Mesenchymal stem cell (in vitro differentiated cells and primary cell): ENCODE results near the gene SMIM22.

ENCODE experiments used
- DNase-seq: peaks from one replicate; pipeline ENCODE4 v3.0.0-alpha.2; 2013
- H2AFZ ChIP-seq: one replicate; pipeline ENCODE4 v1.6.1; 2013; ENCODE audit warnings: low read depth, mild to moderate bottlenecking, control low read depth, inconsistent platforms, low read length, moderate library complexity
- H2AK5ac ChIP-seq: 2 replicates; pipeline ENCODE4 v1.6.1; 2013; ENCODE audit warnings: low read length, moderate library complexity, mild to moderate bottlenecking, inconsistent platforms; ENCODE audit not compliant: severe bottlenecking
- H2BK120ac ChIP-seq: one replicate; pipeline ENCODE4 v1.6.1; 2013; ENCODE audit warnings: low read depth, mild to moderate bottlenecking, inconsistent platforms, low read length, moderate library complexity
- H2BK12ac ChIP-seq, 2 experiments: one replicate each; pipeline ENCODE4 v1.6.1; 2013; ENCODE audit warnings: inconsistent platforms in 2 of 2, low read length in 2 of 2, mild to moderate bottlenecking in 2 of 2, moderate library complexity in 2 of 2, control low read depth in 1 of 2
- H2BK15ac ChIP-seq: one replicate; pipeline ENCODE4 v1.6.1; 2013; ENCODE audit warnings: mild to moderate bottlenecking, low read depth, inconsistent platforms; ENCODE audit not compliant: poor library complexity, severe bottlenecking
- H2BK5ac ChIP-seq: 2 replicates; pipeline ENCODE4 v1.6.1; 2013; ENCODE audit warnings: low read depth, mild to moderate bottlenecking, low read length, control low read depth, inconsistent platforms; ENCODE audit not compliant: poor library complexity, severe bottlenecking
- H3K14ac ChIP-seq, 2 experiments: one replicate each; pipeline ENCODE4 v1.6.1; 2013; ENCODE audit warnings: inconsistent platforms in 2 of 2, low read length in 2 of 2, control low read depth in 1 of 2, mild to moderate bottlenecking in 1 of 2, moderate library complexity in 1 of 2
- H3K18ac ChIP-seq, 2 experiments: one replicate each; pipeline ENCODE4 v1.6.1; 2013; ENCODE audit warnings: inconsistent platforms in 2 of 2, low read length in 2 of 2, control low read depth in 1 of 2, low read depth in 1 of 2, mild to moderate bottlenecking in 1 of 2
- H3K23ac ChIP-seq, 2 experiments: one replicate each; pipeline ENCODE4 v1.6.1; 2013; ENCODE audit warnings: inconsistent platforms in 2 of 2, low read length in 2 of 2, mild to moderate bottlenecking in 2 of 2, moderate library complexity in 2 of 2, control low read depth in 1 of 2
- H3K27ac ChIP-seq: 2 replicates; pipeline ENCODE4 v1.5.1; 2013; ENCODE audit warnings: mild to moderate bottlenecking, moderate library complexity, low read length, control low read depth, inconsistent platforms; ENCODE audit not compliant: poor library complexity, severe bottlenecking
- H3K27me3 ChIP-seq, 2 experiments: 2 replicates each; pipeline versions ENCODE4 v1.6.1 to v1.7.0; 2013; ENCODE audit warnings: low read length in 2 of 2, mild to moderate bottlenecking in 2 of 2, moderate library complexity in 2 of 2, control low read depth in 1 of 2, inconsistent platforms in 1 of 2; ENCODE audit not compliant: control insufficient read depth in 1 of 2, insufficient read depth in 1 of 2
- H3K36me3 ChIP-seq, 2 experiments: 2 replicates each; pipeline versions ENCODE4 v1.6.1 to v1.7.0; 2013; ENCODE audit warnings: low read length in 2 of 2, control low read depth in 1 of 2, inconsistent platforms in 1 of 2, low read depth in 1 of 2, mild to moderate bottlenecking in 1 of 2; ENCODE audit not compliant: insufficient read depth in 2 of 2, control insufficient read depth in 1 of 2
- H3K4ac ChIP-seq, 2 experiments: one replicate each; pipeline ENCODE4 v1.6.1; 2013; ENCODE audit warnings: inconsistent platforms in 2 of 2, low read length in 2 of 2, mild to moderate bottlenecking in 2 of 2, moderate library complexity in 2 of 2, control low read depth in 1 of 2, low read depth in 1 of 2
- H3K4me1 ChIP-seq: 2 replicates; pipeline ENCODE4 v1.6.1; 2013; ENCODE audit warnings: low read depth, low read length, control low read depth; ENCODE audit not compliant: control insufficient read depth, insufficient read depth
- H3K4me2 ChIP-seq: 2 replicates; pipeline ENCODE4 v1.6.1; 2013; ENCODE audit warnings: low read length, mild to moderate bottlenecking, inconsistent platforms; ENCODE audit not compliant: poor library complexity, severe bottlenecking
- H3K4me3 ChIP-seq, 2 experiments: 2 replicates each; pipeline versions ENCODE4 v1.5.1 to v1.7.0; 2013; ENCODE audit warnings: low read length in 2 of 2, mild to moderate bottlenecking in 2 of 2, control low read depth in 1 of 2, low read depth in 1 of 2; ENCODE audit not compliant: insufficient read depth in 1 of 2
- H3K79me1 ChIP-seq: replicated peaks from 2 replicates; pipeline ENCODE4 v1.6.1; 2013; ENCODE audit warnings: mild to moderate bottlenecking, control low read depth, low read length, inconsistent platforms; ENCODE audit not compliant: poor library complexity, severe bottlenecking
- H3K9ac ChIP-seq: 2 replicates; pipeline ENCODE4 v1.7.0; 2013; ENCODE audit warnings: mild to moderate bottlenecking, low read length, moderate library complexity
- H3K9me3 ChIP-seq: 2 replicates; pipeline ENCODE4 v1.7.0; 2013; ENCODE audit warnings: mild to moderate bottlenecking, low read length; ENCODE audit not compliant: control insufficient read depth
- H4K8ac ChIP-seq: one replicate; pipeline ENCODE4 v1.6.1; 2013; ENCODE audit warnings: inconsistent platforms, mild to moderate bottlenecking, low read length, moderate library complexity
- H4K91ac ChIP-seq: one replicate; pipeline ENCODE4 v1.6.1; 2013; ENCODE audit warnings: mild to moderate bottlenecking, low read length, inconsistent platforms
- WGBS: methylation state at CpG from one replicate; pipeline ENCODE4 v1.1.7; 2013; ENCODE audit warnings: mixed read lengths; 5-methylcytosine and 5-hydroxymethylcytosine counted together

Gene SMIM22

DNA sequence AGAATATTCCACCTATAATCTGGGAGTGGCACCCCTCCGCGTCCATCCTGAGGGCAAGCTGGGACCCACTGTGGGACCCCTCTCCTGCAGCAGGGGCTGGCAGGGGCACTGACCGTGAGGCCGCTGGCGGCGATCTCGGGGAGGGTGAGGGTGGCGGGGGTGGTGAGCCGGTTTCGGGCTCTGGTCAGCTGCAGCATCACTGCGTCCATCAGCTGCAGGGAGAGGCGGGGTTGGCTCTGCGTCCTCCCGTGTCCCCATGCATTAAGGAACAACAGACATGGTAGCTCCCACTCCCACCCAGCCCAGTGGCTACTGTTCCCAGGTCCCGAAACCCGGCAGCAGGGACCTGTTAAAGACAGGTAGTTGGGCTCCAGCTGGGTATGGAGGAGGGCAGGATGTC is 3.3 kb downstream of the SMIM22 start:
- Histone ChIP-seq H3K18ac (no peak overlapping the region), H3K14ac (no peak overlapping the region), H2AK5ac (no peak overlapping the region), H3K36me3 (peaks cover 14 to 62% of the 10 kb centered on the region in 2 experiments), H3K27me3 (no peaks in the 10 kb centered on the region), H3K4me2 (no peak overlapping the region), H4K91ac (no peak overlapping the region), H3K23ac (no peak overlapping the region), H4K8ac (no peak overlapping the region), H2BK5ac (no peak overlapping the region), H3K4me3 (peak overlapping the region in 1 of 2 experiments; percentile 14), H3K4ac (no peak overlapping the region), H3K9me3 (no peaks in the 10 kb centered on the region), H2BK12ac (no peak overlapping the region), H2BK15ac (no peak overlapping the region), H3K4me1 (peaks cover 13% of the 10 kb centered on the region), H3K27ac (no peak overlapping the region), H3K79me1 (peaks cover 13% of the 10 kb centered on the region), H3K9ac (no peak overlapping the region), H2AFZ (no peak overlapping the region), H2BK120ac (no peak overlapping the region)
- no peak for DNase-seq
- WGBS, result 91% methylated on average over 14 of the region's 16 CpGs

DNA sequence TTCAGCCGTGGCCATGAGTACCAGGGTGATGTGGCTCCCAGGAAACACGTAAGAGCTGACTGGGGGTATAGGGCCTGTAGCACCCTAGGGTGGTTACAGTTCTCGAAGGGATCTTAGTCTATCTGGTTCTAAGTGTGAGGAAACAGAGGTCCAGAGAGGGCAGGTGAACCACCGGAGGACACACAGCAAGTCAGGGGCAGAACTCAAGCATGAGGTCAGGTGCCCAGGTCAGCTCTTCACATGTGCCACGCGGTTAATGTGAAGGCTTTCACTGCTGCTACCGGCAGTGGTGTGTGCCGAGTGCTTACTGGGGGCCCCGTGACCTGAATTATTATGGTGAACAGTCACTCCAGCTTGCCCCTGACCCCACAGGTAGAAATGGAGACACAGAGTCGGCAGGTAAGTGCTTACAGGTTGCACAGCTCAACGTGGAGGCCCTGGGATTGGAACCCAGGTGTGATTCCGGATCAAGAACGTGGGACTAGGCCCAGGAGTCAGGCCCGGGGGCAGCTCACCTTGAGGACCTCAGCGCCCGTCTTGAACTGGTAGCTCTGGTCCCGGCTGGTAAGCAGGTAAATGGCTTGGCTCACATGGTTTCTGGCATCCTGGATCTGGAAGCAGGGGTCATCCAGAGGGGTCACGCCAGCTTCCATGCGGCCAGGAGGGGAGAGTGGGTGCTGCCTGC is 4.1 kb downstream of the SMIM22 start:
- Histone ChIP-seq H3K9ac (no peak overlapping the region), H3K36me3 (peaks cover 20 to 68% of the 10 kb centered on the region in 2 experiments), H3K18ac (no peak overlapping the region), H2BK12ac (no peak overlapping the region), H3K4me3 (no peak overlapping the region), H2BK15ac (no peak overlapping the region), H2AK5ac (no peak overlapping the region), H3K27ac (no peak overlapping the region), H3K9me3 (no peaks in the 10 kb centered on the region), H4K91ac (no peak overlapping the region), H3K14ac (no peak overlapping the region), H4K8ac (no peak overlapping the region), H2BK120ac (no peak overlapping the region), H2AFZ (no peak overlapping the region), H3K4me1 (peaks cover 13% of the 10 kb centered on the region), H3K4ac (no peak overlapping the region), H3K23ac (no peak overlapping the region), H3K27me3 (no peaks in the 10 kb centered on the region), H3K4me2 (no peak overlapping the region), H3K79me1 (peaks cover 13% of the 10 kb centered on the region), H2BK5ac (no peak overlapping the region)
- WGBS, result 94% methylated on average over 19 of the region's 19 CpGs
- no peak for DNase-seq

DNA sequence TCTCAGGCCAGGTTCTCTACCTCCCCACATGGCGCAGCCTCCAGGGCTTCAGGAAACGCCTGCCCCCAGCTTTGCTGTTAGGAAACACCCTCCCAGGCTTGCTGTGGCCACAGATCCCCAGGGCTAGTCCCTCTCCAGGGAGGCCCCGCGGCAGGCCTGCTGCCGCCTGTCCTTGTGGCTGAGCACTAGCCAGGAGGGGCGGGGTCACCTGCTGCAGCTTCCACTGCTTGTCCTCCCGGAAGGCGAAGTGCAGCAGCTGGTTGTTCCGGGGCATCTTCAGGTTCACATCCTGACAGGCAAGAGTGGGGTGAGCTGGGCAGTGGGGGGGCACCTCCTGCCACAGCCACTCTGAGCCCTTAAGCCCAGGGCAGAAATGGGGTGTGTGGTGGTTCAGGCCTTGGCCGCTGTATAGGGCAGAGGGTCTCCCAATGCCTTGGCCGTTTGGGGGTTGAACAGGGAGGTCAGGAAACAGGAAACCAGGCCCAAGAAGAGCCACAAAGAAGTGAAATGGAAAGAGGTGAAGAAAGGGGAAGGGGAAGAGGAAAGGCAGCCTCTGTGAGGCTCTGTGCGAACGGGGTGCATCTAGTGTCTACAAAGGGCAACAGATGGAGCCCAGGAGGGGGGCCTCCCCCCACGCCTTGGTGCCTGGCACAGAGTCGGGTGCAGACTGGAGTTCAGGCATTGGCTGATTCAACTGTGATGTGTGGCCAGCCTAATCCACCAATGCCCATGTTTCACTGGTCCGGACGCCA is 5.3 kb downstream of the SMIM22 start:
- no peak overlapping the region for H3K4me3 ChIP-seq
- peaks cover 13% of the 10 kb centered on the region for H3K79me1 ChIP-seq
- no peak overlapping the region for H2AK5ac ChIP-seq
- WGBS, result 93% methylated on average over 17 of the region's 17 CpGs
- no peak overlapping the region for H3K9ac ChIP-seq
- no peak overlapping the region for H4K8ac ChIP-seq
- H3K27ac ChIP-seq, result no peak overlapping the region
- no peaks in the 10 kb centered on the region for H3K9me3 ChIP-seq
- H2AFZ ChIP-seq, result no peak overlapping the region
- H3K36me3 ChIP-seq, result peaks cover 32 to 74% of the 10 kb centered on the region in 2 experiments
- no peak overlapping the region for H3K4ac ChIP-seq
- no peak overlapping the region for H3K4me2 ChIP-seq
- no peak overlapping the region for H2BK5ac ChIP-seq
- no peak for DNase-seq
- no peak overlapping the region for H4K91ac ChIP-seq
- no peak overlapping the region for H2BK120ac ChIP-seq
- H3K27me3 ChIP-seq, result no peaks in the 10 kb centered on the region
- no peak overlapping the region for H3K14ac ChIP-seq
- H3K23ac ChIP-seq, result no peak overlapping the region
- H2BK15ac ChIP-seq, result no peak overlapping the region
- peaks cover 10% of the 10 kb centered on the region for H3K4me1 ChIP-seq
- no peak overlapping the region for H3K18ac ChIP-seq
- H2BK12ac ChIP-seq, result no peak overlapping the region
